HG03460 (cell line): Measurements from ENCODE around the gene COL6A2.
"Not testable (repeated sequence)": the region's sequence is repeated elsewhere in the genome, so short reads cannot be mapped to it uniquely, and the experiment has no call there.

Source experiments
- ATAC-seq: cut with Tn5 transposase; IDR thresholded peaks from one replicate; pipeline ENCODE4 v1.9.1; 2021; ENCODE audit not compliant: unreplicated experiment

The COL6A2 gene

DNA sequence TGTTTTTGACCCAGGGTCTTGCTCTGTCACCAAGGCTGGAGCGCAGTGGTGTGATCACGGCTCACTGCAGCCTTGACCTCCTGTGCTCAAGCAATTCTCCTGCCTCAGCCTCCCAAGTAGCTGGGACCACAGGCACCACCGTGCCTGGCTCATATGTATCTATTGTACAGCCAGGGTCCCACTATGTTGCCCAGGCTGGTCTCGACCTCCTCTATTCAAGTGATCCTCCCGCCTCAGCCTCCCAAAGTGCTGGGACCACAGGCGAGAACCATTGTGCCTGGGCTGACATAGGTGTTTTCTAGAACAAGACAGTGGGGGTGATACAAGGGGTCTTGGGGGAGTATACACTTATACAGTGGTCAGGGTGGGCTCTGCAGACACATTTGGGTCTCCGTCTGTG is 40.0 kb downstream of the COL6A2 start:
- ATAC-seq: no peak

DNA sequence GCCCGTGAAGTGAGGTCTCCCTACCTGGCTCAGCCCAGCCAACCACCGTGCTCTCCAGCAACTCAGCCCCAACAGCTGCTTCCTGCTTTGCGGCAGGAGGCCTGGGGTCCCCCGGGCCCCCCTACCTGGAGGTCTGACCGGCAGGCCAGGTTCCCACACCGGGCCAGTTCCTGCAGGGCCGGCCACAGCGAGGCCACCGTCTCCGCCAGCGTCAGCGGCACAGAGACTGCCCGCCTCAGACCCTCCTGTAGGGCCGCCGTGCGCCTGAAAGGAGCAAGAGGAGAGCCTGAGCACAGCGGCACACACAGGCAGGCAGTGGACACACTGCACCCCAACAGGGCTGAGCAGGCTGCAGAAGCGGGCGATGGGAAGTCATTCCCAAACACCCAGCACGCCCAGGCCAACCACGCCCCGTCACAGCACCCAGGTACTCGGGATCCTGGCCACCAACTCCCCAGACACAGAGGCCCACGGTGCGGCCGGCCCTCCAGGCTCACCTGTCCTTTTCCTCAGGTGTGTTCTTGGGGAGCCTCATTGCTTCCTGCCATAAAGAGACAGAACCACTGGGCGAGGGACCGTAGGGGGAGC is 40.6 kb downstream of the COL6A2 start:
- ATAC-seq: no peak

DNA sequence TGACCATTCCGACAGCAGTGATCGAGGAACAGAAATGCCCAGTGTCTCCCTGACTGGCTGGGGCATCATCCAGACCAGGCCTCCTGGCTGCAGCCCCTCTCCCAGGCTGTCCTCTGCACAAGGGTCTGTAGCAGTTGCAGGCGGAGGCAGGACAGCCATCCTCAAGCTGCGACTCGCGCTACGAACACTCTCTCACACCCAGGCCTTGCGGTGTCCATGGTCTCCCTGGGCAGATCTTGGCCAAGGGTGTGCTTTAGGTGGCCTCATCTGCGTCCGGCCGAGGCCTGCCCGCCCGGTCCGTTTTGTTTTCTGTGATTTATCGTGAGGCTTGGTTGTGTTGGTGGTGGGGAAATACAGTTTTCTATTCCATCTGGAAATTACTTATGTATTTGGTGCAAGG is 41.8 kb downstream of the COL6A2 start:
- no peak for ATAC-seq

DNA sequence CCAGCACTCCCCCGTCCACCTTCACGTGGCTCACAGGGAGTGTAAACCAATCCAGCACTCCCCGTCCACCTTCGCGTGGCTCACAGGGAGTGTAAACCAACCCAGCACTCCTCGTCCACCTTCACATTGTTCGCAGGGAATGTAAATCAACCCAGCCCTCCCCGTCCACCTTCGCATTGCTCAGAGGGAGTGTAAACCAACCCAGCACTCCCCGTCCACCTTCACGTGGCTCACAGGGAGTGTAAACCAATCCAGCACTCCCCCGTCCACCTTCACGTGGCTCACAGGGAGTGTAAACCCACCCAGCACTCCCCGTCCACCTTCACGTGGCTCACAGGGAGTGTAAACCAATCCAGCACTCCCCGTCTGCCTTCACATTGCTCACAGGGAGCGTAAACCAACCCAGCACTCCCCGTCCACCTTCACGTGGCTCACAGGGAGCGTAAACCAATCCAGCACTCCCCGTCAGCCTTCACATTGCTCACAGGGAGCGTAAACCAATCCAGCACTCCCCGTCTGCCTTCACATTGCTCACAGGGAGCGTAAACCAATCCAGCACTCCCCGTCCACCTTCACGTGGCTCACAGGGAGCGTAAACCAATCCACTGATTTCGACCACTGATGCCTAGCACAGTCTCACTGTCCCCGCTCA is 42.6 kb downstream of the COL6A2 start:
- ATAC-seq: not testable (repeated sequence)

DNA sequence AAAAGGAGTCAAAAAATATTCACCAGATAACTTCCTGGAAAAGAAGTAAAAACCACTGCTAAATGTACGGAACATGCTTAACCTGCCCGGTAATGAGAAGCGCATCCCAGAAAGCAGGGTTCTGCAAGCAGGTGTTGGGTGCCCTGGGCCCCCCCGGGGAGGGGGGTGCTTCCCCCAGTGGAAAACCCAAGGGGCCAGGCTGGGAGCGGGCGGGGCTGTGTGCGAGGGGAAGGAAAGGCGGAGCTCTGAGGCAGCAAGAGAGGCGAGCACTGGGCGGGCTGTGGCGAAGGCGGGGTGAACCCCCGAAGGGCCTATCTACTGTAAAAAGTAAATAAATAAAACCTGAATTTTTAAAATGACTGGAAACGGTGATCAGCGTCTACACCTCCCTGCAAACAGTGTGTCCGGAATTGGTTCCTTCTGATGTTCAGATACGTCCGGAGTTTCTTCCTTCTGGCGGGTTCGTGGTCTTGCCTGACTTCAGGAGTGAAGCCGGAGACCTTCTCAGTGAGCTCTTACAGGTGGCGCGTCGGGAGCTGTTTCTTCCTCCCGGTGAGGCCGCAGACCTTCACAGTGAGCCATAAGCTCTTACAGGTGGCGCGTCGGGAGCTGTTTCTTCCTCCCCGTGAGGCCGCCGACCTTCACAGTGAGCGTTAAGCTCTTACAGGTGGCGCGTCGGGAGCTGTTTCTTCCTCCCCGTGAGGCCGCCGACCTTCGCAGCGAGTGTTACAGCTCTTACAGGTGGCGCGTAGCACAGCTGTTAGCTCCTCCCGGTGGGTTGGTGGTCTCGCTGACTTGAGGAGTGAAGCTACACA is 44.1 kb downstream of the COL6A2 start:
- no peak for ATAC-seq

DNA sequence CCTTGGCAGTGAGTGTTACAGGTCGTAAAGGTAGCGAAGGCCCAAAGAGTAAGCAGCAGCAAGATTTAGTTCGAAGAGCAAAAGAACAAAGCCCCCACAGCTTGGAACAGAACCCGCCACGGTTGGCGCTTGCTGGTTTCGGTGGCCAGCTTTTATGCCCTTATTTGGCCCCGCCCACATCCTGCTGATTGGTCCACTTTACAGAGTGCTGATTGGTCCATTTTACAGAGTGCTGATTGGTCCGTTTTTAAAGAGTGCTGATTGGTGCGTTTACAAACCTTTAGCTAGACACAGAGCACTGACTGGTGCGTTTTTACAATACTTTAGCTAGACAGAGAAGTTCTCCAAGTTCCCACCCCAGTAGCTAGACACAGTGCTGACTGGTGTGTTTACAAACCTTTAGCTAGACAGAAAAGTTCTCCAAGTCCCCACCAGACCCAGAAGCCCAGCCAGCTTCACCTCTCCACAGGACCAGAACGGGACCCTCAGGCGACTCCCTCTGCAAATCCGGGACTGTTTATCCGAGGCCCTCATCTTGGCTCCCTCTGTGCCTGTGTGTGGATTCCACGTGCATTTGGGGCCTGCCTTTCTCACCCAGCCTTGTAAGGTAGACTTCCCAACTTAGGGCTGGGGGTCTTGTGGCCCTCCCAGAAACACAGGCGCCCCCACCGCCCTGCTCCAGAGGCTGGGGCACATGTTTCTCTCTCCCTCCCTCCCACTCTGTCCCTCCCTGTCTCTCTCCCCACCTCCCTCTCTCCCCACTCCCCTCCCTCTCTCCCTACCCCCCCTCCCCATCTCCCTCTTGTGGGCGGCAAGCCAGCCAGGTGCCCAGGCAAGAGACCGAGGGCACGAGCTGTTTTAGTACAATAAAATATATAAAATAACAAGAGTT is 44.9 kb downstream of the COL6A2 start:
- no peak for ATAC-seq

DNA sequence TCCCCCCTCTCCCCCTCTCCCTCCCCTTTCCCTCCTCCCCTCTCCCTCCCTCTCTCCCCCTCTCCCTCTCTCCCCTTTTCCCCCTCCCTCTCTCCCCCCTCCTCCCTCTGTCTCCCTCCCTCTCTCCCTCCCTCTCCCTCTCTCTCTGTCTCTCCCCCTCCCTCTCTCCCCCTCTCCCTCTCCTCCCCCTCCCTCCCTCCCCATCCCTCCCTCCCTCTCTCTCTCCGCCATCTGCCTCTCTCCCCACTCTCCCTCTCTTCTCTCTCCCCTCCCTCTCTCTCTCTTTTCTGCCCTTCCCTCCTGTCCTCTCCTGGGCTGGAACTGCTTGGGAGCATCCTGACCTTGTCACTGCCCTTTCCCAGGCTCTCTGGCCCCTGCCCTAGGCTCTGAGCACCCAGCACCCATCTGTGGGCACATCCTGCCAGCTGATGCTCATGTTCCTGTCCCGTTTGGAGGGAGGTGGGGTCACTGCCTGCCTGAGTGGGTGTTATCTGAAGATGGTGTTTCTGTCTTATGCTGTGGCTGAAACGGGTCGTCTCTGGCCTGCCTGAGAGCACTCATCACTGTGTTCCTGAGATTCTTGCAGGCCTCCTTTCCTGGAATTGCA is 46.7 kb downstream of the COL6A2 start:
- no peak for ATAC-seq

DNA sequence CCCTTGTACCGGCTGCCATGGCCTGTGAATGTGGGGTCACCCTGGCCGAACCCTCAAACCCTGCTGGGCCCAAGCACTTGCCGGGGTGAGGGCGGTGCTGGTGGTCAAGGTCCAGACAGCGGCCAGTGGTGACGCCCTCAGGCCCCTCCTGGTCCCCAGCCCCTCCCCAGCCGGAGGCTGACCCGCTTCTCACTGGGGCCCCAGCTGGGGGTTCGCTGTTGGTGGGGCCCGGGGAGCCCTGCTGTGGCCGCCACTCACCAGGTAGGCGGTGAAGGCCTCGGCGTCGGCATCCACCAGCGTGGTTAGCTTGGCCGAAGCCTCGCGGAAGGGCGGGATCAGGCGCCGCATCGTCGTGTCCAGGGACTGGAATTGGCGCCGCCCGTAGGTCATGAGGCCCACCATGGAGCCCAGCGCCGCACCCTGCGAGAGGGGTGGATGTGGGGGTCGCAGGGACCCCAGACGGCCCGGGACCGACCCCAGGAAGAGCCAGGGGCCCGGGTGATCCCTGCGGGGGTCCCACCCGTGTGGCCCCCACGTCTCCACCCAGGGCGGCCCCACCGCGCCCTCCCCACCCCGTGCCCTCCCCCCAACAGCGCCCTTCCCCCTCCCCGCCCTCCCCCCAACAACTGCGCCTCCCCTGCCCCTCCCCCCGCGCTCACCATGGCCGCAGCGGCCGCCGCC is 47.4 kb downstream of the COL6A2 start:
- no peak for ATAC-seq

DNA sequence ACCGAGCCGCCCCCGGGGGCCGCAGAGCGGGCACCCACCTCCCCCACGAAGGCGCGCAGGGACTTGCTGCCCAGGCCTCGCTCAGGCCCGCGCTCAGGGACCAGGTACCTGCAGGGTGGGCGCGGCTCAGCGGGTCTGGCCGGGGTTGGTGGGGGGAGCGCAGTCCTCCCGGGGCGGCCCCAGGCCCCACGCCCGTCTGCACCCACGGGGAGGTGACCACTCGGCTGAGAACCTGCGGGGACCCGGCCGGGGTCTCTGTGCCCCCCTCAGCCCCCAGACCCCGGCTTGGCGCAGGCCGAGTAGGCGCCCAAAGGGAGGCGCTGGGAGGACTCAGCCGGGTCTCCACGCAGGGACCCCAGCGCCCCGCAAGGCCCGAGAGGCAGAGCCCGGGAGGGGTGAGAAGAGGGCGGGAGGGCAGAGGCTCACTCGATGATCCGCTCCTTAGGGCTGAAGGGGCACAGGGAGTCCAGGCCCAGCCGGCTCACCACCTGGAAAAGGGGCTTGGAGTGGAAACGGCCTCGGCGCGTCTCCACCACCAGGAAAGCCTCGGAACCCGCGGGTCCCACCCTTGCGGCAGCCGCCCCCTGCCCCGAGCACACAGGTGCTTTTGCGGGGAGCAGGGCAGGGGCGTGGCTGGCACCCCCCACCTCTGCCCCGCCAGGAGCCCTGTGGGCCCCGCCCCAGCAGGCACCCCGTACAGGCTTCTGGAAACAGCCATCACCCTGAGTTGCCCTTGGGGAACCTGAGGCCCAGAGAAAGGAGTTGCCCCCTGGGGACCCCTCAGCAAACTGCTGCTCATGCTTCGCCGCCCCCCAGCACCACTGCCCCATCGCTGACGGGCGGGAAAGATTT is 48.2 kb downstream of the COL6A2 start:
- no peak for ATAC-seq

DNA sequence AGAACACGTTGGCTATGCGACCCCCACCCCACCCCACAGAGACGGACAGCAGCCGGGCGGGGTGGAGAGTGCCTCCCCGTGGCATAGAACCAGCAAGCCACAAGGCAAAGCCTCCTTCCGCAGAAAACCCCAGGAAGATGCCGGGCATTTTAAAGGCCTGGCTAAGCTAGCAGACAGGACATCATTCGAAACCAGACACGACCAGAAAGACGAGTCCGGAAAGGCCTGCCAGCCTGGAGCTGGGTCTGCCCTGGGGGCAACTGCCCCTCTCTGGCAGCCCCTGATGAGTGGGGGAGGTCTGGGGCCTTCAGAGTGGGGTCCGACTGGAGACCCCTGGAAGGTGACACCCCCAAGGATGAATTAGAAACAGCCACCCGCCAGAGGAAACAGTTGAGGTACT is 48.9 kb downstream of the COL6A2 start:
- ATAC-seq: no peak

DNA sequence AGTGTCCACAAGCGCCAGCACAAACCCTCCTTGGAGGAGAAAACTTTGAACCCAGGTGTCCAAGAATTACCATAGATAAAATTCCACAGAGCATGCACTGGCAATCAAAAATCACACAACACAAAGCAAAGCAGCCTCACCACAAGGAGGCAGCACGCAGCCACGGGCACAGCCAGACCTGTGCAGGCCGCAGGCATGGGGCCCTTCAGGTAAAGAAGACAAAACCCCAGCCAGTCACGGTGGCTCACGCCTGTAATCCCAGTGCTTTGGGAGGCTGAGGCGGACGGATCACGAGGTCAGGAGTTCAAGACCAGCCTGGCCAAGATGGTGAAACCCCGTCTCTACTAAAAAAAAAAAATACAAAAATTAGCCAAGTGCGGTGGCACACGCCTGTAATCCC is 49.5 kb downstream of the COL6A2 start:
- not testable (repeated sequence) for ATAC-seq

DNA sequence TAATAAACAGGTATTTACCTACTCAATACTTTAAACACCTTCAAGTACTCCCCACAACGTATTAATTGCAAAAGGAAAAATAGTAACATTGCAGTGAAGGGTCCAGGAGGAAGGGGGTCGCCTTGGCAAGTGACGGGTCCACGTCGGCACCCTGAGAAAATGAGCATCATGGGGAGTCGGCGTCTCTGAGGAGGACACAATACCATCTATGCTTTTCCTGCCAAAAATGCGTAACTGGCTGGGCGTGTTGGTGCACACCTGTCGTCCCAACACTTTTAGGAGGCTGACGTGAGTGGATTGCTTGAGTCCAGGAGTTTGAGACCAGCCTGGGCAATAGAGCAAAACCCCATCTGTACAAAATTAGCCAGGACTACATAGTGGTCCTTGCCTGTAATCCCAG is 50.2 kb downstream of the COL6A2 start:
- ATAC-seq: no peak

DNA sequence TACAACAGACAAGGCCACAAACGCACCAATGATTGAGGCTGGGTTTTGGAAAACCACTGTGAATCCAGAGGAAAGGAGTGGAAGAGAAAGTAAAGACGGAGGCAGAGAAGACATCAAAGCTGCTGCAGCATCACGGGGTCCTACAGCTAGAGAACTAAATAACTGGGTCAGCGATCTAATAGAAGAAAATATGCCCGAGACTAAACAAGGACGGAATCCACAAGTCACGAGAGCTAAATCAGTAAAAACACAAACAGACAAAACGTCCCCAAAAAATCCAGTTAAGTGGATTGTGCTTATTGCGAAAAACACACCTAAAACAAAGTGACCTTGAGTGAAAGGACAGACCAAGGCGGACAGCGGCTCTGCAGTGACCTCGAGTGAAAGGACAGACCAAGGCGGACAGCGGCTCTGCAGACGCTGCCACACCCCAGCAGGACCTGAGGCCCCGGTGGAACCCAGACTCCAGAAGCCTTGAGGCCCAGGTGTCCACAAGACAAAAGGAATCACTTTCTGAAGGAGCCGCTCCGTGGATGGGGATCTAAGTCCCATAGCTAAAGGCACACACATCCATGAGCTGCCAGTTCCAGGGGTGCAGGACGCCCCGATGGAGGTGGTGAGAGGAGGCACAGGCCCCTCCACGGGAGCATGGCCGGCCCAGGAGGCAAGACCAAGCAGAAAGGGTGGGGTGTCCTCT is 51.4 kb downstream of the COL6A2 start:
- ATAC-seq: no peak

DNA sequence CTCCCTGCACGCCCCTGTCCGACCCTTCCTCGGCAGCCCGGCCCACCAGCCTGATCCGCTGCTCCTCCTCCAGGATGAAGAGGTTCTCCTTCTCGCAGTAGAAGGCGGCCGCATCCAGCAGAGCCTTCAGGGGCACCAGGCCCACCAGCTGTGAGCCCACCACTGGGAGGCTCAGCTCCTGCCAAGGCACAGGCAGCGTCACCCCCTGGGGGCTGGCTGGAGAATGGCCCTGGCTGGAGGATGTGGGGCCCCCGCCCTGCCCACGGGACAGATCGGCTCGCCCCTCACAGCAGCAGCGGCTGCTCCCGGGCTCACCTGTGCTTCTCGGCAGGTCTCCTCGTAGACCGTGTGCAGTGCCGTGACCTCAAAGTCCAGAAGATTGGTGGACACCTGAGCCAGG is 52.2 kb downstream of the COL6A2 start:
- ATAC-seq: no peak

DNA sequence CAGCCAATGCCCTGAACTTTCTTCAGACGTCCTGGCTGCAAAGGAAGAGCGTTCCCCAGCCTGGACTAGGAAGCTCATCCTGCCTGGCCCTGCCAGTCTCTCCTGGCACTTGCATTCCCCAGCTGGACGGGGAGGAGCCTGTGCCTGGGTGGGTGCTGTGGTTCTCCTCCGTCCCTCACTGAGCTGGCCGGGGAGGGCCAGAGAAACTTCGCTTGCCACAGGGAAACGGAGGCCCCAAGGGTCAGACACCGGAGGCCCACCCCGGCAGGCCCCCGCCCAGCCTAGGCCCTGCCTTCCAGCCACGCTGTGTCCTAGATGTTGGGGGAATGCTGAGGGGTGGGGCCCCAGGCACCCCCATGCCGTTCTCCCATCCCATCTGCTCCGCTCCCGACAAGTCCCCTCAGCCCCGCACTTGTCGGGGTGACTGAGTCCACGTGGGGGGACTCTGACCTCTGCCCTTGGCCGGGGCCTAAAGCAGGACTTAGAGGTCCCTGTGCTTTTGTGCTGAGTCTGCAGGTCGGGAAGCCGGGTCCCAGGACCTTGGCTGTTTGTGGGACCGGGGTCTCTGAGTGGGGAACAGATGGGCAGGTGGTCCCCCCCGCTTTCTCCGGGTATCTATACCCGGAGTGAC is 52.7 kb downstream of the COL6A2 start:
- ATAC-seq: no peak

DNA sequence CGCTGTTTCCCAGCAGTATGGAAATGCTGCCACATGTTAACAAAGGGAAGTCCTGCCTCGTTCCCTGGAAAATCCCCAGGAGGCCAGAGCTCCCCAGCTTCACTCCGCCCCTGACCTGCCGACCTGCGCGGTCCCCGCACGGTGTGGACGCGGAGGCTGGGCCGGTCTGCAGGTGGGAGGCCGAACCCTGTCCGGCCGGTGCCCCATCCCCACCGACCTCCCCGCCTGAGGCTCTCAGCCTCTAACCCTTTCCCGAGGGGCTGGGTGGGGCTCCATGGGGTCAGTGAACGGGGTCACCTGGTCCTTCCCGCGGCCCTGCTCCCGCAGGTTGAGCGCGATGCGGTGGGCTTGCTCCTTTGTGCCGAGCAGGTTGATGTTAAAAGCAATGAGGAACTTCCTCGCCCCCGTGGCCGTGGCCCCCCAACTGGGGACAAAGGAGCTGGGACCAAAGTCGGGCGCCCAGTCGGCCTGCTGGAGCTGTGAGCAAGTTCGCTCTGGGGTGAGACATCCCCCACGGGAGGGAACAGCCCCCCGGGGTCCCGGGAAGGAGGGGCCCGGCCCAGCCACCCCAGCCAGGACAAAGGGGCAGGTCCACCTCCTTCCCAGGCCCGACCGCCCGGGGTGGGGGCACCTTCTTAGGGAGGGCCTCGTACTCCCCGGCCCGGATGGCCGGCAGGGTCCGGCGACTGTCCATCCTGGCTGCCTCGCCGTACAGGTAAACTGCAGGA is 53.5 kb downstream of the COL6A2 start:
- no peak for ATAC-seq
